ENCODE data around the gene MISP3. TPM values are rescaled to one million over a fixed set of nuclear protein-coding genes. Genes with fewer than 3 reads are reported as not detected.

MISP3 gene
- total RNA-seq, 2 experiments from 2014 or later = 0.39 to 0.49 TPM

- Mint-ChIP-seq H3K4me1 (ENCODE audit: low read depth) (peaks cover 37% of the 10 kb centered on the region), H3K4me3 (peak overlapping the region; percentile 63), H3K36me3 (ENCODE audit: low read depth) (peaks cover 13% of the 10 kb centered on the region), H3K9me3 (no peaks in the 10 kb centered on the region), H3K27me3 (no peaks in the 10 kb centered on the region), H3K27ac (peak overlapping the region; percentile 69)
- Histone ChIP-seq H3K27ac (ENCODE audit: low read depth in 1 of 2, low read length in 2 of 2) (no peak overlapping the region), H3K27me3 (ENCODE audit: control insufficient read depth in 1 of 2, insufficient read depth in 2 of 2, low read length in 2 of 2) (no peaks in the 10 kb centered on the region), H3K36me3 (ENCODE audit: insufficient read depth, low read length) (no peaks in the 10 kb centered on the region), H3K4me1 (ENCODE audit: insufficient read depth, low read length) (peaks cover 38% of the 10 kb centered on the region), H3K4me3 (ENCODE audit: low read length) (no peak overlapping the region), H3K9me3 (ENCODE audit: control insufficient read depth in 1 of 2, insufficient read depth in 1 of 2, low read length in 2 of 2) (no peaks in the 10 kb centered on the region)
- ChIA-PET CTCF (no interaction called here), POLR2A (interaction anchor here (2.7 kb wide), 1 partner anchor 17 kb away, joined by 27 read pairs; the partner anchor contains the start of gene ASF1B)
- no peak for TF ChIP-seq CTCF (IDR thresholded peaks at IDR 0.05)
- intact Hi-C loops (cut with DNase I, micrococcal nuclease) = loop anchor here (5.0 kb wide), 2 partner anchors 38 to 48 kb away; partner anchors contain the start of gene MISP3 (in 1 of the 2)
- ATAC-seq (ENCODE audit: poor library complexity) (no peak), DNase-seq (no peak)
Measured at GRCh38 chr19:14119644-14120496, 47.3 kb downstream of the MISP3 start.

GRCh38 chr19:14120497-14120780, 47.9 kb downstream of the MISP3 start:
- TF ChIP-seq CTCF (IDR thresholded peaks at IDR 0.05) = no peak

DNA sequence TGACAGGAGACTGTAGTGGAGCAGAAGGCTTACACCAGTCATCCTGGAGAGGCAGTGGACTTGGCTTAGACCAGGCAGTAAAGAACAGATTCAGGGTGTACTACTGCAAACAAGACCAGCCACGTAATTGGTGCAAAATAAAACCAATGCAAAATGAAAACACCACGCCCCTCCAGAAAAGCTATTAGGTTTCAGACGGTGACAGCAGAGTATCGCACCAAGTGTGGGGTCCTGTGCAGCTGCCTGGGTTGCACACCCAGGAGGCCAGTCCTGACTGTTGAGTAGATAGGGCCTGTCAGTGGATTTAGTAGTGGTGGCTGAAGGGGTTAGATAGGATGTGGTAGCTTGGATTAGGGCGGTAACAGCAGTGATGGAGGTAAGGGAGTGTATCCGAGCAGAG, 50.3 kb downstream of the MISP3 start:
- no peak overlapping the region for H3K27ac Mint-ChIP-seq
- Histone ChIP-seq H3K27me3 (ENCODE audit: control insufficient read depth in 1 of 2, insufficient read depth in 2 of 2, low read length in 2 of 2) (no peaks in the 10 kb centered on the region), H3K4me1 (ENCODE audit: insufficient read depth, low read length) (peaks cover 14% of the 10 kb centered on the region), H3K27ac (ENCODE audit: low read depth in 1 of 2, low read length in 2 of 2) (no peak overlapping the region), H3K9me3 (ENCODE audit: control insufficient read depth in 1 of 2, insufficient read depth in 1 of 2, low read length in 2 of 2) (no peaks in the 10 kb centered on the region), H3K36me3 (ENCODE audit: insufficient read depth, low read length) (no peaks in the 10 kb centered on the region), H3K4me3 (ENCODE audit: low read length) (no peak overlapping the region)
- POLR2A ChIA-PET = interaction anchor here (1.3 kb wide), 1 partner anchor 14 kb away, joined by 3 read pairs; no protein-coding TSS in a partner anchor
- ATAC-seq (ENCODE audit: poor library complexity) (no peak), DNase-seq (no peak)
- CTCF ChIA-PET = interaction anchor here (1.2 kb wide), 1 partner anchor 14 kb away, joined by 4 read pairs; the partner anchor contains the start of gene ASF1B
- no peak overlapping the region for H3K4me3 Mint-ChIP-seq
- TF ChIP-seq CTCF (IDR thresholded peaks at IDR 0.05) = no peak
- intact Hi-C loops (cut with DNase I, micrococcal nuclease) = no loop called here
- peaks cover 9% of the 10 kb centered on the region for H3K4me1 Mint-ChIP-seq (ENCODE audit: low read depth)
- no peaks in the 10 kb centered on the region for H3K36me3 Mint-ChIP-seq (ENCODE audit: low read depth)
- no peaks in the 10 kb centered on the region for H3K9me3 Mint-ChIP-seq
- H3K27me3 Mint-ChIP-seq = no peaks in the 10 kb centered on the region

More at GRCh38 chr19:14120497-14120780, 47.9 kb downstream of the MISP3 start:
- POLR2A ChIA-PET = no interaction called here
- no peaks in the 10 kb centered on the region for H3K9me3 Mint-ChIP-seq
- ATAC-seq (ENCODE audit: poor library complexity) = no peak
- H3K36me3 Mint-ChIP-seq (ENCODE audit: low read depth) = peaks cover 13% of the 10 kb centered on the region
- Histone ChIP-seq H3K9me3 (ENCODE audit: control insufficient read depth in 1 of 2, insufficient read depth in 1 of 2, low read length in 2 of 2) (no peaks in the 10 kb centered on the region), H3K4me1 (ENCODE audit: insufficient read depth, low read length) (peaks cover 32% of the 10 kb centered on the region), H3K27me3 (ENCODE audit: control insufficient read depth in 1 of 2, insufficient read depth in 2 of 2, low read length in 2 of 2) (no peaks in the 10 kb centered on the region), H3K27ac (ENCODE audit: low read depth in 1 of 2, low read length in 2 of 2) (no peak overlapping the region), H3K36me3 (ENCODE audit: insufficient read depth, low read length) (no peaks in the 10 kb centered on the region), H3K4me3 (ENCODE audit: low read length) (no peak overlapping the region)
- H3K4me1 Mint-ChIP-seq (ENCODE audit: low read depth) = peaks cover 31% of the 10 kb centered on the region
- DNase-seq = no peak
- H3K4me3 Mint-ChIP-seq = no peak overlapping the region
- intact Hi-C loops (cut with DNase I, micrococcal nuclease) = no loop called here
- CTCF ChIA-PET = no interaction called here
- no peak overlapping the region for H3K27ac Mint-ChIP-seq
- H3K27me3 Mint-ChIP-seq = no peaks in the 10 kb centered on the region

Other genes starting within 250 kb of the MISP3 start
- gene NANOS3, start 195.7 kb upstream of the MISP3 start, total RNA-seq = under 1 TPM in 1 of 2 experiments, not detected in 1; 0.87 TPM
- gene BRME1, start 166.7 kb upstream of the MISP3 start, total RNA-seq = 1 to 10 TPM; 1.1 to 1.3 TPM
- 10 to 100 TPM; 16.4 to 16.9 TPM for gene CC2D1A, start 166.6 kb upstream of the MISP3 start, total RNA-seq
- gene PODNL1, start 134.4 kb upstream of the MISP3 start, total RNA-seq = not detected
- gene DCAF15, start 120.3 kb upstream of the MISP3 start, total RNA-seq = 10 to 100 TPM; 84.9 to 85.0 TPM
- 10 to 100 TPM; 14.6 to 16.3 TPM for gene RFX1, start 66.5 kb upstream of the MISP3 start, total RNA-seq
- not detected for gene RLN3, start 44.6 kb upstream of the MISP3 start, total RNA-seq
- 10 to 100 TPM; 25.0 to 26.7 TPM for gene IL27RA, start 41.0 kb upstream of the MISP3 start, total RNA-seq
- gene PALM3, start 10.7 kb upstream of the MISP3 start, total RNA-seq = under 1 TPM in 1 of 2 experiments, not detected in 1; 0.25 TPM
- gene C19orf67, start 13.0 kb downstream of the MISP3 start, total RNA-seq = not detected
- 10 to 100 TPM; 29.4 to 30.1 TPM for gene SAMD1, start 18.0 kb downstream of the MISP3 start, total RNA-seq
- 10 to 100 TPM; 27.4 to 29.8 TPM for gene PRKACA, start 45.0 kb downstream of the MISP3 start, total RNA-seq
- gene ASF1B, start 63.8 kb downstream of the MISP3 start, total RNA-seq = under 1 TPM; 0.59 to 0.77 TPM
- gene ADGRL1, start 133.4 kb downstream of the MISP3 start, total RNA-seq = 10 to 100 TPM; 22.2 to 23.9 TPM

Measured in CD4-positive, alpha-beta T cell (primary cell).